ENCODE measurements around the gene DLG2.

DLG2 gene

GRCh38 chr11:83979593-83979992, 1647.6 kb downstream of the DLG2 start:
- Histone ChIP-seq H3K14ac (ENCODE audit: low read length in 2 of 2) (no peak overlapping the region), H3K9ac (ENCODE audit: low read length) (no peak overlapping the region), H2AFZ (ENCODE audit: low read depth, low read length) (no peak overlapping the region), H3K4me1 (ENCODE audit: control insufficient read depth, insufficient read depth, low read depth, low read length) (no peaks in the 10 kb centered on the region), H3K27ac (ENCODE audit: low read length, poor library complexity, severe bottlenecking) (no peak overlapping the region), H3K23ac (ENCODE audit: low read length in 2 of 2) (no peak overlapping the region), H4K8ac (ENCODE audit: low read length) (no peak overlapping the region), H2BK5ac (ENCODE audit: low read depth, low read length, poor library complexity, severe bottlenecking) (no peak overlapping the region), H4K91ac (ENCODE audit: low read length) (no peak overlapping the region), H3K79me1 (replicated peaks; ENCODE audit: low read length, poor library complexity, severe bottlenecking) (no peaks in the 10 kb centered on the region), H2AK5ac (ENCODE audit: low read length, severe bottlenecking) (no peak overlapping the region), H2BK15ac (ENCODE audit: low read depth, poor library complexity, severe bottlenecking) (no peak overlapping the region), H3K9me3 (ENCODE audit: control insufficient read depth, low read length) (no peaks in the 10 kb centered on the region), H2BK12ac (ENCODE audit: low read length in 2 of 2) (no peak overlapping the region), H3K18ac (ENCODE audit: low read depth in 1 of 2, low read length in 2 of 2) (no peak overlapping the region), H3K4ac (ENCODE audit: low read depth in 1 of 2, low read length in 2 of 2) (no peak overlapping the region), H3K4me3 (ENCODE audit: insufficient read depth in 1 of 2, low read depth in 1 of 2, low read length in 2 of 2) (no peak overlapping the region), H3K27me3 (ENCODE audit: control insufficient read depth in 1 of 2, insufficient read depth in 1 of 2, low read length in 2 of 2) (no peaks in the 10 kb centered on the region), H2BK120ac (ENCODE audit: low read depth, low read length) (no peak overlapping the region), H3K36me3 (ENCODE audit: control insufficient read depth in 1 of 2, insufficient read depth in 2 of 2, low read depth in 1 of 2, low read length in 2 of 2) (no peaks in the 10 kb centered on the region), H3K4me2 (ENCODE audit: low read length, poor library complexity, severe bottlenecking) (no peak overlapping the region)
- DNase-seq = no peak
- WGBS = no CpG with 5 or more reads among the region's 1 CpG

- no peak overlapping the region for H3K23ac ChIP-seq (ENCODE audit: low read length in 2 of 2)
- H2BK120ac ChIP-seq (ENCODE audit: low read depth, low read length) = no peak overlapping the region
- H3K4me1 ChIP-seq (ENCODE audit: control insufficient read depth, insufficient read depth, low read depth, low read length) = no peaks in the 10 kb centered on the region
- H3K27me3 ChIP-seq (ENCODE audit: control insufficient read depth in 1 of 2, insufficient read depth in 1 of 2, low read length in 2 of 2) = no peaks in the 10 kb centered on the region
- H3K27ac ChIP-seq (ENCODE audit: low read length, poor library complexity, severe bottlenecking) = no peak overlapping the region
- no peak overlapping the region for H3K4me3 ChIP-seq (ENCODE audit: insufficient read depth in 1 of 2, low read depth in 1 of 2, low read length in 2 of 2)
- H3K36me3 ChIP-seq (ENCODE audit: control insufficient read depth in 1 of 2, insufficient read depth in 2 of 2, low read depth in 1 of 2, low read length in 2 of 2) = no peaks in the 10 kb centered on the region
- H3K79me1 ChIP-seq (replicated peaks; ENCODE audit: low read length, poor library complexity, severe bottlenecking) = no peaks in the 10 kb centered on the region
- H3K4me2 ChIP-seq (ENCODE audit: low read length, poor library complexity, severe bottlenecking) = no peak overlapping the region
- no peak overlapping the region for H2BK12ac ChIP-seq (ENCODE audit: low read length in 2 of 2)
- no peak overlapping the region for H3K9ac ChIP-seq (ENCODE audit: low read length)
- no peak overlapping the region for H2BK5ac ChIP-seq (ENCODE audit: low read depth, low read length, poor library complexity, severe bottlenecking)
- H3K18ac ChIP-seq (ENCODE audit: low read depth in 1 of 2, low read length in 2 of 2) = no peak overlapping the region
- no peaks in the 10 kb centered on the region for H3K9me3 ChIP-seq (ENCODE audit: control insufficient read depth, low read length)
- no peak overlapping the region for H3K4ac ChIP-seq (ENCODE audit: low read depth in 1 of 2, low read length in 2 of 2)
- no peak overlapping the region for H4K91ac ChIP-seq (ENCODE audit: low read length)
- H3K14ac ChIP-seq (ENCODE audit: low read length in 2 of 2) = no peak overlapping the region
- no peak for DNase-seq
- H4K8ac ChIP-seq (ENCODE audit: low read length) = no peak overlapping the region
- no CpG with 5 or more reads among the region's 1 CpG for WGBS
- H2AFZ ChIP-seq (ENCODE audit: low read depth, low read length) = no peak overlapping the region
- H2AK5ac ChIP-seq (ENCODE audit: low read length, severe bottlenecking) = no peak overlapping the region
- H2BK15ac ChIP-seq (ENCODE audit: low read depth, poor library complexity, severe bottlenecking) = no peak overlapping the region
These were observed 1648.2 kb downstream of the DLG2 start for GRCh38 chr11:83978942-83979341.

GRCh38 chr11:83976086-83976485, 1651.1 kb downstream of the DLG2 start:
- Histone ChIP-seq H3K36me3 (ENCODE audit: control insufficient read depth in 1 of 2, insufficient read depth in 2 of 2, low read depth in 1 of 2, low read length in 2 of 2) (no peaks in the 10 kb centered on the region), H2BK12ac (ENCODE audit: low read length in 2 of 2) (no peak overlapping the region), H3K9me3 (ENCODE audit: control insufficient read depth, low read length) (no peaks in the 10 kb centered on the region), H3K23ac (ENCODE audit: low read length in 2 of 2) (no peak overlapping the region), H3K14ac (ENCODE audit: low read length in 2 of 2) (no peak overlapping the region), H2BK120ac (ENCODE audit: low read depth, low read length) (no peak overlapping the region), H3K4ac (ENCODE audit: low read depth in 1 of 2, low read length in 2 of 2) (no peak overlapping the region), H4K8ac (ENCODE audit: low read length) (no peak overlapping the region), H3K27ac (ENCODE audit: low read length, poor library complexity, severe bottlenecking) (no peak overlapping the region), H3K79me1 (replicated peaks; ENCODE audit: low read length, poor library complexity, severe bottlenecking) (no peaks in the 10 kb centered on the region), H2AK5ac (ENCODE audit: low read length, severe bottlenecking) (no peak overlapping the region), H3K4me3 (ENCODE audit: insufficient read depth in 1 of 2, low read depth in 1 of 2, low read length in 2 of 2) (no peak overlapping the region), H3K4me2 (ENCODE audit: low read length, poor library complexity, severe bottlenecking) (no peak overlapping the region), H2BK15ac (ENCODE audit: low read depth, poor library complexity, severe bottlenecking) (no peak overlapping the region), H3K27me3 (ENCODE audit: control insufficient read depth in 1 of 2, insufficient read depth in 1 of 2, low read length in 2 of 2) (no peaks in the 10 kb centered on the region), H3K4me1 (ENCODE audit: control insufficient read depth, insufficient read depth, low read depth, low read length) (no peaks in the 10 kb centered on the region), H3K9ac (ENCODE audit: low read length) (no peak overlapping the region), H3K18ac (ENCODE audit: low read depth in 1 of 2, low read length in 2 of 2) (no peak overlapping the region), H2BK5ac (ENCODE audit: low read depth, low read length, poor library complexity, severe bottlenecking) (no peak overlapping the region), H4K91ac (ENCODE audit: low read length) (no peak overlapping the region), H2AFZ (ENCODE audit: low read depth, low read length) (no peak overlapping the region)
- DNase-seq = no peak

GRCh38 chr11:83972536-83972935, 1654.6 kb downstream of the DLG2 start:
- Histone ChIP-seq H3K4me1 (ENCODE audit: control insufficient read depth, insufficient read depth, low read depth, low read length) (no peaks in the 10 kb centered on the region), H3K27me3 (ENCODE audit: control insufficient read depth in 1 of 2, insufficient read depth in 1 of 2, low read length in 2 of 2) (no peaks in the 10 kb centered on the region), H2BK12ac (ENCODE audit: low read length in 2 of 2) (no peak overlapping the region), H3K14ac (ENCODE audit: low read length in 2 of 2) (no peak overlapping the region), H3K36me3 (ENCODE audit: control insufficient read depth in 1 of 2, insufficient read depth in 2 of 2, low read depth in 1 of 2, low read length in 2 of 2) (no peaks in the 10 kb centered on the region), H4K91ac (ENCODE audit: low read length) (no peak overlapping the region), H3K79me1 (replicated peaks; ENCODE audit: low read length, poor library complexity, severe bottlenecking) (no peaks in the 10 kb centered on the region), H2AK5ac (ENCODE audit: low read length, severe bottlenecking) (no peak overlapping the region), H3K23ac (ENCODE audit: low read length in 2 of 2) (no peak overlapping the region), H3K27ac (ENCODE audit: low read length, poor library complexity, severe bottlenecking) (no peak overlapping the region), H4K8ac (ENCODE audit: low read length) (no peak overlapping the region), H2AFZ (ENCODE audit: low read depth, low read length) (no peak overlapping the region), H3K4ac (ENCODE audit: low read depth in 1 of 2, low read length in 2 of 2) (no peak overlapping the region), H3K9ac (ENCODE audit: low read length) (no peak overlapping the region), H3K9me3 (ENCODE audit: control insufficient read depth, low read length) (no peaks in the 10 kb centered on the region), H3K18ac (ENCODE audit: low read depth in 1 of 2, low read length in 2 of 2) (no peak overlapping the region), H2BK5ac (ENCODE audit: low read depth, low read length, poor library complexity, severe bottlenecking) (no peak overlapping the region), H2BK15ac (ENCODE audit: low read depth, poor library complexity, severe bottlenecking) (no peak overlapping the region), H3K4me2 (ENCODE audit: low read length, poor library complexity, severe bottlenecking) (no peak overlapping the region), H3K4me3 (ENCODE audit: insufficient read depth in 1 of 2, low read depth in 1 of 2, low read length in 2 of 2) (no peak overlapping the region), H2BK120ac (ENCODE audit: low read depth, low read length) (no peak overlapping the region)
- no CpG with 5 or more reads among the region's 1 CpG for WGBS
- DNase-seq = no peak

Measured in mesenchymal stem cell (in vitro differentiated cells and primary cell).